Measurements from ENCODE around the gene PHF2.

- TF ChIP-seq CTCF (IDR thresholded peaks at IDR 0.05) (no peak), POLR2AphosphoS5 (IDR thresholded peaks at IDR 0.05; ENCODE audit: insufficient read depth in 1 of 2, low read depth in 1 of 2) (no peak), POLR2A (IDR thresholded peaks at IDR 0.05) (no peak)
Observed at GRCh38 chr9:93659837-93660177, 83.4 kb downstream of the PHF2 start.

All from vagina (tissue), 2 donors.